ENCODE results near the gene HLA-DMA. TPM values are rescaled to one million over a fixed set of nuclear protein-coding genes. Genes with fewer than 3 reads are reported as not detected.

Gene HLA-DMA
- total and polyA plus RNA-seq, 2 of the 13 experiments (the other 11 are each of a cell fraction or from before 2014, with no cell fraction given): 0.70 to 0.71 TPM

- TF ChIP-seq TERF1 (CRISPR knock-in tag; IDR thresholded peaks at IDR 0.05): no peak
- no peak; the same call in 1 of the 2 replicates for TF ChIP-seq ZNF746 (CRISPR knock-in tag; IDR thresholded peaks at IDR 0.05)
- TF ChIP-seq, protein P1, sequence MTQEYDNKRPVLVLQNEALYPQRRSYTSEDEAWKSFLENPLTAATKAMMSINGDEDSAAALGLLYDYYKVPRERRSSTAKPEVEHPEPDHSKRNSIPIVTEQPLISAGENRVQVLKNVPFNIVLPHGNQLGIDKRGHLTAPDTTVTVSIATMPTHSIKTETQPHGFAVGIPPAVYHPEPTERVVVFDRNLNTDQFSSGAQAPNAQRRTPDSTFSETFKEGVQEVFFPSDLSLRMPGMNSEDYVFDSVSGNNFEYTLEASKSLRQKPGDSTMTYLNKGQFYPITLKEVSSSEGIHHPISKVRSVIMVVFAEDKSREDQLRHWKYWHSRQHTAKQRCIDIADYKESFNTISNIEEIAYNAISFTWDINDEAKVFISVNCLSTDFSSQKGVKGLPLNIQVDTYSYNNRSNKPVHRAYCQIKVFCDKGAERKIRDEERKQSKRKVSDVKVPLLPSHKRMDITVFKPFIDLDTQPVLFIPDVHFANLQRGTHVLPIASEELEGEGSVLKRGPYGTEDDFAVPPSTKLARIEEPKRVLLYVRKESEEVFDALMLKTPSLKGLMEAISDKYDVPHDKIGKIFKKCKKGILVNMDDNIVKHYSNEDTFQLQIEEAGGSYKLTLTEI (CRISPR knock-in tag; conservative IDR thresholded peaks at IDR 0.05): no peak; the same call in 1 of the 2 replicates
- TF ChIP-seq SCMH1 (CRISPR knock-in tag; IDR thresholded peaks at IDR 0.05; ENCODE audit: borderline replicate concordance): no peak
- no peak for TF ChIP-seq ETS1 (CRISPR knock-in tag; IDR thresholded peaks at IDR 0.05)
- TF ChIP-seq ZNF33B (CRISPR knock-in tag; IDR thresholded peaks at IDR 0.05): no peak
- TF ChIP-seq, protein P2, sequence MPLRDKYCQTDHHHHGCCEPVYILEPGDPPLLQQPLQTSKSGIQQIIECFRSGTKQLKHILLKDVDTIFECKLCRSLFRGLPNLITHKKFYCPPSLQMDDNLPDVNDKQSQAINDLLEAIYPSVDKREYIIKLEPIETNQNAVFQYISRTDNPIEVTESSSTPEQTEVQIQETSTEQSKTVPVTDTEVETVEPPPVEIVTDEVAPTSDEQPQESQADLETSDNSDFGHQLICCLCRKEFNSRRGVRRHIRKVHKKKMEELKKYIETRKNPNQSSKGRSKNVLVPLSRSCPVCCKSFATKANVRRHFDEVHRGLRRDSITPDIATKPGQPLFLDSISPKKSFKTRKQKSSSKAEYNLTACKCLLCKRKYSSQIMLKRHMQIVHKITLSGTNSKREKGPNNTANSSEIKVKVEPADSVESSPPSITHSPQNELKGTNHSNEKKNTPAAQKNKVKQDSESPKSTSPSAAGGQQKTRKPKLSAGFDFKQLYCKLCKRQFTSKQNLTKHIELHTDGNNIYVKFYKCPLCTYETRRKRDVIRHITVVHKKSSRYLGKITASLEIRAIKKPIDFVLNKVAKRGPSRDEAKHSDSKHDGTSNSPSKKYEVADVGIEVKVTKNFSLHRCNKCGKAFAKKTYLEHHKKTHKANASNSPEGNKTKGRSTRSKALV (CRISPR knock-in tag; IDR thresholded peaks at IDR 0.05): no peak
- no peak for TF ChIP-seq ZBTB1 (CRISPR knock-in tag; IDR thresholded peaks at IDR 0.05; ENCODE audit: borderline replicate concordance)
- TF ChIP-seq ZNF160 (CRISPR knock-in tag; IDR thresholded peaks at IDR 0.05): 0 out of 2 replicates have a peak, but pooled peaks have one; percentile 42
- no peak; the same call in 1 of the 2 replicates for TF ChIP-seq TMF1 (CRISPR knock-in tag; IDR thresholded peaks at IDR 0.05; ENCODE audit: low read depth)
- TF ChIP-seq CC2D1A (CRISPR knock-in tag; IDR thresholded peaks at IDR 0.05): no peak
- TF ChIP-seq RELA (CRISPR knock-in tag; IDR thresholded peaks at IDR 0.05): no peak
- no peak for TF ChIP-seq ZNF383 (CRISPR knock-in tag; IDR thresholded peaks at IDR 0.05; ENCODE audit: borderline replicate concordance)
- no peak for TF ChIP-seq SOX5 (CRISPR knock-in tag; IDR thresholded peaks at IDR 0.05; ENCODE audit: borderline replicate concordance)
- TF ChIP-seq ZNF33A (CRISPR knock-in tag; IDR thresholded peaks at IDR 0.05; ENCODE audit: borderline replicate concordance): no peak
- TF ChIP-seq CCAR2 (optimal IDR thresholded peaks at IDR 0.05; ENCODE audit: low read depth, low read length): no peak
- no peak for TF ChIP-seq ZNF552 (CRISPR knock-in tag; IDR thresholded peaks at IDR 0.05; ENCODE audit: borderline replicate concordance)
- no peak for TF ChIP-seq BRCA1 (CRISPR knock-in tag; IDR thresholded peaks at IDR 0.05)
- no peak for TF ChIP-seq MAF1 (CRISPR knock-in tag; IDR thresholded peaks at IDR 0.05; ENCODE audit: borderline replicate concordance)
- TF ChIP-seq MAFG (CRISPR knock-in tag; IDR thresholded peaks at IDR 0.05): no peak
- no peak for TF ChIP-seq ZNF136 (CRISPR knock-in tag; IDR thresholded peaks at IDR 0.05; ENCODE audit: low read depth)
- no peak for TF ChIP-seq KLF13 (CRISPR knock-in tag; IDR thresholded peaks at IDR 0.05)
- no peak for TF ChIP-seq PLSCR1 (CRISPR knock-in tag; IDR thresholded peaks at IDR 0.05; ENCODE audit: borderline replicate concordance)
Observed at GRCh38 chr6:32972353-32973143, 19.7 kb upstream of the HLA-DMA start (continued).
